Calu3 (cell line): ENCODE results near the gene MINDY4. TPM values are rescaled to one million over a fixed set of nuclear protein-coding genes. Genes with fewer than 3 reads are reported as not detected.

Source experiments
- BruUV-seq: library from RNA; stranded (reverse); fragments of 400-500 nt; replicated peaks from 2 replicates; lab custom pipeline; 2021; lab: Mats Ljungman, UMichigan
- CTCF ChIA-PET: fragments of 300-600 bp; sonication (Branson Sonifier 250); formaldehyde crosslinking; loops from one replicate; lab custom pipeline; 2022; ENCODE audit warnings: antibody characterized with exemption; lab: Charles Lee
- DNase-seq: peaks from one replicate; pipeline ENCODE4 v3.0.0; 2022
- H3K27ac Mint-ChIP-seq: one replicate; pipeline ENCODE4 v1.8.0; 2022; ENCODE audit warnings: mixed read lengths; ENCODE audit not compliant: unreplicated experiment
- H3K27me3 Mint-ChIP-seq: one replicate; pipeline ENCODE4 v1.8.0; 2022; ENCODE audit warnings: mixed read lengths; ENCODE audit not compliant: unreplicated experiment
- H3K36me3 Mint-ChIP-seq: one replicate; pipeline ENCODE4 v1.8.0; 2022; ENCODE audit warnings: mild to moderate bottlenecking, moderate library complexity, mixed read lengths; ENCODE audit not compliant: insufficient read depth, unreplicated experiment
- H3K4me1 Mint-ChIP-seq: one replicate; pipeline ENCODE4 v1.8.0; 2022; ENCODE audit warnings: mild to moderate bottlenecking, low read depth, mixed read lengths; ENCODE audit not compliant: unreplicated experiment
- H3K4me3 Mint-ChIP-seq: one replicate; pipeline ENCODE4 v1.8.0; 2022; ENCODE audit warnings: mild to moderate bottlenecking, low read depth, moderate library complexity, mixed read lengths; ENCODE audit not compliant: unreplicated experiment
- H3K9me3 Mint-ChIP-seq: one replicate; pipeline ENCODE4 v1.8.0; 2022; ENCODE audit warnings: low read depth, mixed read lengths; ENCODE audit not compliant: unreplicated experiment
- intact Hi-C: fragments of 100-400 bp; cut with micrococcal nuclease; formaldehyde crosslinking; loops from one replicate; pipeline ENCODE4 v1.10.0; 2022; ENCODE audit not compliant: unreplicated experiment
- total RNA-seq: library from RNA; stranded (reverse); gene quantifications from 2 replicates; pipeline ENCODE4 v1.2.3, GENCODE V29; 2022
- TF ChIP-seq, protein P1 (sequence below): fragments of 200-600 bp; IDR thresholded peaks from one replicate; pipeline ENCODE4 v1.8.0; 2022; ENCODE audit warnings: antibody characterized with exemption; ENCODE audit not compliant: unreplicated experiment

MINDY4 gene
- total RNA-seq, 1 experiment from 2014 or later: 12.4 TPM

DNA sequence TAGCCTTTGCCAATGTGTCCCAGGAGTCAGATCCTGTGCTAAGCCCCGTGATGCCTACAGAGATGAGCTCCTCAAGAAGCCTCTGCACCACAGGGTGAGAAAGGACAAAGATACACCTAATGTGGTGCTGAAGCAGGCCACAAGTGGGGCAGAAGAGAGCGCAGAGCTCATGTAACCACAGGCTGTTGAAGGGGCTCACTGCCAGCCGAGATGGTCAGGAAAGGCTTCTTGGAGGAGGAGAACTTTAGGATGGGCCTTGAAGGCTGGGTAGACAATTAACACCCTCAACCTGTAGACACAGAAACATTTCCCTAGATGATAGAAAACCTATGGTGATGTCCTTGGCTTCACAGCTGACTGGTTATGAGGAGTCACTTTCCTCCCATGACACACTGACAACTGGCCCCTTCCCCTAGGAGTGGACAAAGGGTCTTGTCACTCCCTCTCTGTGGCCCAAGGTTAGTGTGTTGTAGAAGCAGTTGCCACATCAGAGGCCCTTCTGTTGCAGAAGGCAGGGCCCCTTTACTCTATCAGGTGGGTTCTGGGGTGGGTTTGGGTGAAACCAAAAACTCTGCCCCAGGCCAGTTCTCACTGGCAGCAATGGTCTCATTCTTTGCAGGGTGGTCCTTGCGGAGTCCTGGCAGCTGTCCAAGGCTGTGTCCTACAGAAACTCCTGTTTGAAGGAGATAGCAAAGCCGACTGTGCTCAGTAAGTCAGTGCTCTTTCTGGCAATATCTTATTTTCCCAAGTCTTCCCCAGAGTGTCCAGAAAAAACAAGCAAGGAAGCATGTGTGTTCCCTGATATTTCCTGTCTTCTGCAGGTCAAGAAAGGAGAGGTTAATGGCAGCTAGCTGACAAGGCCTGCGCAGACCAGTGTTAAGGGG lies 69.2 kb downstream of the MINDY4 start:
- no peak overlapping the region for H3K27ac Mint-ChIP-seq
- H3K4me3 Mint-ChIP-seq: no peak overlapping the region
- BruUV-seq: no TSS peak
- no peak for DNase-seq
- CTCF ChIA-PET: interaction anchor here (0.5 kb wide), 1 partner anchor 45 kb away, joined by 4 read pairs; no protein-coding TSS in a partner anchor
- no peaks in the 10 kb centered on the region for H3K36me3 Mint-ChIP-seq
- H3K27me3 Mint-ChIP-seq: no peaks in the 10 kb centered on the region
- H3K9me3 Mint-ChIP-seq: no peaks in the 10 kb centered on the region
- intact Hi-C loops: no loop called here
- TF ChIP-seq, protein P1, sequence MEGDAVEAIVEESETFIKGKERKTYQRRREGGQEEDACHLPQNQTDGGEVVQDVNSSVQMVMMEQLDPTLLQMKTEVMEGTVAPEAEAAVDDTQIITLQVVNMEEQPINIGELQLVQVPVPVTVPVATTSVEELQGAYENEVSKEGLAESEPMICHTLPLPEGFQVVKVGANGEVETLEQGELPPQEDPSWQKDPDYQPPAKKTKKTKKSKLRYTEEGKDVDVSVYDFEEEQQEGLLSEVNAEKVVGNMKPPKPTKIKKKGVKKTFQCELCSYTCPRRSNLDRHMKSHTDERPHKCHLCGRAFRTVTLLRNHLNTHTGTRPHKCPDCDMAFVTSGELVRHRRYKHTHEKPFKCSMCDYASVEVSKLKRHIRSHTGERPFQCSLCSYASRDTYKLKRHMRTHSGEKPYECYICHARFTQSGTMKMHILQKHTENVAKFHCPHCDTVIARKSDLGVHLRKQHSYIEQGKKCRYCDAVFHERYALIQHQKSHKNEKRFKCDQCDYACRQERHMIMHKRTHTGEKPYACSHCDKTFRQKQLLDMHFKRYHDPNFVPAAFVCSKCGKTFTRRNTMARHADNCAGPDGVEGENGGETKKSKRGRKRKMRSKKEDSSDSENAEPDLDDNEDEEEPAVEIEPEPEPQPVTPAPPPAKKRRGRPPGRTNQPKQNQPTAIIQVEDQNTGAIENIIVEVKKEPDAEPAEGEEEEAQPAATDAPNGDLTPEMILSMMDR: no peak
- no peaks in the 10 kb centered on the region for H3K4me1 Mint-ChIP-seq

GRCh38 chr7:30841025-30841735 lies 70.0 kb downstream of the MINDY4 start:
- TF ChIP-seq, protein P1: no peak
- intact Hi-C loops: no loop called here
- Mint-ChIP-seq H3K4me1 (peaks cover 7% of the 10 kb centered on the region), H3K36me3 (no peaks in the 10 kb centered on the region), H3K4me3 (no peak overlapping the region), H3K9me3 (no peaks in the 10 kb centered on the region), H3K27ac (no peak overlapping the region), H3K27me3 (no peaks in the 10 kb centered on the region)
- CTCF ChIA-PET: no interaction called here
- DNase-seq: no peak
- BruUV-seq: no TSS peak

DNA sequence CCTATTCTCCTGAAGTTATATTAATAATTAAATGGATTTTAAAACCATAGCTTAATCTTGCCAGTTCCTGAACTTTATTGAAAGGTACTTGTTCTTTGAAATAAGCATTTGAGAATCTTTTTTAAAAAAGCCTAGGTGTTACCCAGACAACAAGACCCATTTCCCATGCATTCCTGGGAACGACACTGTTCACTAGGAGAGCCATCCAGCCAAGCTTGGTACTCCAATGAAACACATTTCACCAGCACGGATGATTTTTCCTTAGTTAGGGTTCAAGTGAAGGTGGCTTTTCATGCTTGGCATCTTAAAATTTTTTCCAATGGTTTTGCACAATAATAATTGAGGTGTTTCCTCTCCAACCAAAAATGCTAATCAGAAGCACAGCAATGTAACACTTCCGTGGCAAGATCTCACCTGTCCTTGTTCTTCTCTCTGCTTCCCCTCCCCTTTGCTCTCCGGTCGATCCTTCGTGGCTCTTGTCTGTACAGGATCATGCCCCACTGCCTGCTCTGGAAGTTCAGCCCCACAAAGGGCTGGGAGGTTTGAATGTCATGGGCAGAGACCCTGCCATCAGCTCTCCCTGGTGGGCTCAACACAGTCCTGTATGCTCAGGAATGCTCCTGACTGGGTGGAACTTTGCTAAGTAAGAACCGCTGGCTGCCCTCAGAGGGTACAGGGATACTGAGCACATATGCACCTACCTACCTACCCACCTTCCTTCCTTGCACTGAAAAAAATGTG lies 70.8 kb downstream of the MINDY4 start:
- CTCF ChIA-PET: no interaction called here
- Mint-ChIP-seq H3K4me3 (no peak overlapping the region), H3K27ac (no peak overlapping the region), H3K4me1 (peaks cover 9% of the 10 kb centered on the region), H3K27me3 (no peaks in the 10 kb centered on the region), H3K36me3 (no peaks in the 10 kb centered on the region), H3K9me3 (no peaks in the 10 kb centered on the region)
- no peak for DNase-seq
- TF ChIP-seq, protein P1: no peak
- intact Hi-C loops: no loop called here
- no TSS peak for BruUV-seq
